Kidney (tissue), 14 donors: ENCODE data around the gene TFPI. TPM values are rescaled to one million over a fixed set of nuclear protein-coding genes. Genes with fewer than 3 reads are reported as not detected.
A peak's percentile ranks its signal among the peaks of the same experiment; 100 is the strongest.

Source experiments
- DNase-seq, 5 donors: peaks; one replicate each; pipeline ENCODE4 v3.0.0-alpha.2; 2013 to 2020
- FAIRE-seq: peaks from 2 replicates; lab custom pipeline; 2012; peaks lifted over from hg19 to GRCh38; lab: Jason Lieb, UNC
- H3K27ac ChIP-seq, 2 donors: one replicate each; pipeline ENCODE4 v1.7.0; 2013; ENCODE audit warnings: low read depth in 2 of 2, low read length in 2 of 2, inconsistent platforms in 1 of 2
- H3K27me3 ChIP-seq: one replicate; pipeline ENCODE4 v1.7.1; 2013; ENCODE audit warnings: low read length, inconsistent platforms; ENCODE audit not compliant: control insufficient read depth, insufficient read depth
- H3K36me3 ChIP-seq, 3 donors: one replicate each; pipeline versions ENCODE4 v1.7.0 to v1.7.1; 2013; ENCODE audit warnings: low read length in 3 of 3, control low read depth in 1 of 3, inconsistent platforms in 1 of 3; ENCODE audit not compliant: insufficient read depth in 3 of 3, control insufficient read depth in 2 of 3
- H3K4me1 ChIP-seq, 3 donors: one replicate each; pipeline versions ENCODE4 v1.7.0 to v1.7.1; 2013; ENCODE audit warnings: low read length in 3 of 3, inconsistent platforms in 1 of 3, low read depth in 1 of 3; ENCODE audit not compliant: control insufficient read depth in 2 of 3, insufficient read depth in 2 of 3
- H3K4me3 ChIP-seq, 3 donors: one replicate each; pipeline versions ENCODE4 v1.7.0 to v1.8.1; 2013; ENCODE audit warnings: low read length in 3 of 3, control low read depth in 1 of 3, inconsistent platforms in 1 of 3
- H3K9ac ChIP-seq, 3 donors: one replicate each; pipeline versions ENCODE4 v1.7.0 to v1.7.1; 2013; ENCODE audit warnings: low read length in 3 of 3, control low read depth in 1 of 3, inconsistent platforms in 1 of 3
- H3K9me3 ChIP-seq, 3 donors: one replicate each; pipeline versions ENCODE4 v1.7.0 to v1.7.1; 2013; ENCODE audit warnings: low read length in 3 of 3, control low read depth in 1 of 3, inconsistent platforms in 1 of 3; ENCODE audit not compliant: control insufficient read depth in 2 of 3, insufficient read depth in 1 of 3
- intact Hi-C: fragments of 100-400 bp; cut with DNase I; formaldehyde crosslinking; loops from one replicate; pipeline ENCODE4 v1.11.1; 2022
- polyA plus RNA-seq: library from polyadenylated mRNA; stranded (reverse); fragments of 350-450 nt; fragmentation: Illumina TruSeq; extraction: RNeasy Lipid Tissue Mini Kit (QIAGEN cat#74804); gene quantifications from one replicate; pipeline ENCODE4 v1.2.3, GENCODE V29; 2014; ENCODE audit warnings: low read depth, low replicate concordance; ENCODE audit not compliant: insufficient read depth
- total RNA-seq: library from RNA; stranded (reverse); fragmentation: NEBNext Ultra II Directional; extraction: Animal tissue kit (Norgen Biotek cat#: 25700); gene quantifications from one replicate; pipeline ENCODE4 v1.2.1, GENCODE V29; 2021
- TF ChIP-seq, protein P1 (sequence below): IDR thresholded peaks from 3 replicates; pipeline ENCODE4 v1.5.1; 2012; ENCODE audit warnings: mild to moderate bottlenecking, moderate library complexity, borderline replicate concordance; ENCODE audit not compliant: insufficient read depth; ENCODE audit errors: extremely low read depth
- donor health status: control.
- donor health status: control.
- donor health status: control.
- donor health status: control.
- donor health status: control.
- donor health status: DM: yes; HTN: yes; CAD: no.
- donor health status: Normal renal cell carcinoma (clear cell type).

TFPI gene
- total and polyA plus RNA-seq, 2 donors from 2014 or later, result 26.2 to 266 TPM

DNA sequence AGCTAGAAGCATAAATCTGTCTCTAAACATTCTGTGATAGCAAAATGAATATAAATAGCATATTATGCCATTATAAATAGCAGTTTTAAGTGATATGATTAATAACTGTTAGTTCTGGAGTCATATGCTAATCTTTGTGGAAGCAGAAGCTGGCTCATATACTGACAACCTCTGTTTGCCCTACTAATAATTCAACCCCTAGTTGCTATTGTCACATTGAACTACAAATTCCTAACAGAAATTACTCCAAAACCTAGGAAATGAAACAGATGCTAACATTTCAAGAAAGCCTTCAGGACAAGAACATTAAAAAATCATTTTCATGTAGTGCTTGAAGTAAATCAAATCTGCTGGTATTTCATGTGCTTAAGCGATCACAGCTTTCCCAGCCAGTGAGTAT lies 134.4 kb downstream of the TFPI start:
- DNase-seq (peak in 2 of 5 donors; percentile 51 to 76), FAIRE-seq (peak; percentile 11)

DNA sequence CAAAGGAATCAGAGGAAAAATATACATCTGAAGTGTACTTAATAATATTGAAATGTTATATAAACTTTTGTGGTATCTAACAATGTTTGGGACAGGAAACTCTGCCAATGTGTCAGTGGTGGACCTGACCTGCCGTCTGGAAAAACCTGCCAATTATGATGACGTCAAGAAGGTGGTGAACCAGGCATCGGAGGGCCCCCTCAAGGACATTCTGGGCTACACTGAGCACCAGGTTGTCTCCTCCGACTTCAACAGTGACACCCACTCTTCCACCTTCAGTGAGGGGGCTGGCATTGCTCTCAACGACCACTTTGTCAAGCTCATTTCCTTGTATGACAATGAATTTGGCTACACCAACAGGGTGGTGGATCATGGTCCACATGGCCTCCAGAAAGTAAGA lies 138.8 kb downstream of the TFPI start:
- no peak overlapping the region for H3K4me3 ChIP-seq
- H3K4me1 ChIP-seq, result no peaks in the 10 kb centered on the region
- no peak overlapping the region for H3K27ac ChIP-seq
- intact Hi-C loops, result no loop called here
- H3K9me3 ChIP-seq, result no peaks in the 10 kb centered on the region
- H3K36me3 ChIP-seq, result no peaks in the 10 kb centered on the region
- TF ChIP-seq, protein P1, sequence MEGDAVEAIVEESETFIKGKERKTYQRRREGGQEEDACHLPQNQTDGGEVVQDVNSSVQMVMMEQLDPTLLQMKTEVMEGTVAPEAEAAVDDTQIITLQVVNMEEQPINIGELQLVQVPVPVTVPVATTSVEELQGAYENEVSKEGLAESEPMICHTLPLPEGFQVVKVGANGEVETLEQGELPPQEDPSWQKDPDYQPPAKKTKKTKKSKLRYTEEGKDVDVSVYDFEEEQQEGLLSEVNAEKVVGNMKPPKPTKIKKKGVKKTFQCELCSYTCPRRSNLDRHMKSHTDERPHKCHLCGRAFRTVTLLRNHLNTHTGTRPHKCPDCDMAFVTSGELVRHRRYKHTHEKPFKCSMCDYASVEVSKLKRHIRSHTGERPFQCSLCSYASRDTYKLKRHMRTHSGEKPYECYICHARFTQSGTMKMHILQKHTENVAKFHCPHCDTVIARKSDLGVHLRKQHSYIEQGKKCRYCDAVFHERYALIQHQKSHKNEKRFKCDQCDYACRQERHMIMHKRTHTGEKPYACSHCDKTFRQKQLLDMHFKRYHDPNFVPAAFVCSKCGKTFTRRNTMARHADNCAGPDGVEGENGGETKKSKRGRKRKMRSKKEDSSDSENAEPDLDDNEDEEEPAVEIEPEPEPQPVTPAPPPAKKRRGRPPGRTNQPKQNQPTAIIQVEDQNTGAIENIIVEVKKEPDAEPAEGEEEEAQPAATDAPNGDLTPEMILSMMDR, result no peak
- H3K9ac ChIP-seq, result no peak overlapping the region
- DNase-seq (peak in 1 of 5 donors; percentile 35), FAIRE-seq (no peak)
- no peaks in the 10 kb centered on the region for H3K27me3 ChIP-seq

More for the DNA sequence above, 134.4 kb downstream of the TFPI start:
- no peak overlapping the region for H3K27ac ChIP-seq
- intact Hi-C loops, result no loop called here
- no peaks in the 10 kb centered on the region for H3K27me3 ChIP-seq
- no peaks in the 10 kb centered on the region for H3K9me3 ChIP-seq
- H3K36me3 ChIP-seq, result no peaks in the 10 kb centered on the region
- H3K4me1 ChIP-seq, result no peaks in the 10 kb centered on the region
- H3K9ac ChIP-seq, result no peak overlapping the region
- TF ChIP-seq, protein P1, result no peak
- no peak overlapping the region for H3K4me3 ChIP-seq

Other genes with a start within 250 kb of the TFPI start
- 75.9 TPM for gene CALCRL, start 106.2 kb downstream of the TFPI start, total RNA-seq
- 7.9 TPM for gene CALCRL, start 106.2 kb downstream of the TFPI start, polyA plus RNA-seq